ENCODE results near the gene FOSL2. TPM values are rescaled to one million over a fixed set of nuclear protein-coding genes. Genes with fewer than 3 reads are reported as not detected.

The FOSL2 gene
- total and polyA plus RNA-seq, 2 donors (not counting 1 experiment from before 2014, with no cell fraction given): 2.5 to 37.7 TPM

- Histone ChIP-seq H4K20me1 (ENCODE audit: control insufficient read depth, insufficient read depth, low read length, poor library complexity, severe bottlenecking) (no peaks in the 10 kb centered on the region), H3K27me3 (replicated peaks in 1 of 4; ENCODE audit: control extremely low read depth in 1 of 4, control insufficient read depth in 3 of 4, insufficient read depth in 4 of 4, low read length in 3 of 4) (peaks cover 0 to 3% (median 0%) of the 10 kb centered on the region in 4 experiments), H3K4me2 (replicated peaks; ENCODE audit: low read depth, low read length, poor library complexity, severe bottlenecking) (no peak overlapping the region), H3K4me1 (ENCODE audit: control insufficient read depth in 2 of 2, insufficient read depth in 2 of 2, low read length in 2 of 2) (no peaks in the 10 kb centered on the region), H3K79me2 (ENCODE audit: control insufficient read depth, insufficient read depth, low read length) (no peaks in the 10 kb centered on the region), H3K4me3 (ENCODE audit: control extremely low read depth in 1 of 5, extremely low read depth in 1 of 5, insufficient read depth in 1 of 5, low read depth in 2 of 5, low read length in 4 of 5) (no peak overlapping the region), H3K36me3 (replicated peaks in 1 of 2; ENCODE audit: control extremely low read depth in 1 of 2, control insufficient read depth in 1 of 2, extremely low read depth in 1 of 2, insufficient read depth in 2 of 2, low read length in 1 of 2) (no peaks in the 10 kb centered on the region), H2AFZ (ENCODE audit: insufficient read depth, low read depth, low read length, poor library complexity, severe bottlenecking) (no peak overlapping the region), H3K27ac (ENCODE audit: low read length in 2 of 2) (no peak overlapping the region), H3K9ac (ENCODE audit: low read length) (no peak overlapping the region), H3K9me3 (ENCODE audit: control extremely low read depth in 1 of 3, control insufficient read depth in 2 of 3, insufficient read depth in 1 of 3, low read length in 2 of 3) (peaks cover 0 to 3% (median 0%) of the 10 kb centered on the region in 3 donors)
- Mint-ChIP-seq H3K4me1 (no peaks in the 10 kb centered on the region), H3K9me3 (ENCODE audit: insufficient read depth) (no peaks in the 10 kb centered on the region), H3K27ac (no peak overlapping the region), H3K27me3 (no peaks in the 10 kb centered on the region), H3K4me3 (no peak overlapping the region)
- intact Hi-C loops (cut with micrococcal nuclease): no loop called here
- no peak for DNase-seq
- no peak for ATAC-seq (ENCODE audit: low read depth)
- WGBS (ENCODE audit: insufficient coverage): 100% methylated on average over 3 of the region's 5 CpGs
- CTCF ChIA-PET: no interaction called here
- TF ChIP-seq EZH2 (IDR thresholded peaks at IDR 0.05; ENCODE audit: borderline replicate concordance, insufficient read depth, low read depth, low read length, poor library complexity, severe bottlenecking): no peak
- no peak for TF ChIP-seq CTCF (IDR thresholded peaks at IDR 0.05)
- POLR2A ChIA-PET: interaction anchor here (0.6 kb wide), 1 partner anchor 12 kb away, joined by 3 read pairs; no protein-coding TSS in a partner anchor
These were observed 40.6 kb upstream of the FOSL2 start for GRCh38 chr2:28352104-28352503.

GRCh38 chr2:28352610-28353195, 40.0 kb upstream of the FOSL2 start:
- H3K27me3 Mint-ChIP-seq: no peaks in the 10 kb centered on the region
- H3K4me1 ChIP-seq (ENCODE audit: control insufficient read depth in 2 of 2, insufficient read depth in 2 of 2, low read length in 2 of 2): no peaks in the 10 kb centered on the region
- H3K4me3 Mint-ChIP-seq: no peak overlapping the region
- no peak overlapping the region for H3K4me3 ChIP-seq (ENCODE audit: control extremely low read depth in 1 of 5, extremely low read depth in 1 of 5, insufficient read depth in 1 of 5, low read depth in 2 of 5, low read length in 4 of 5)
- TF ChIP-seq CTCF (IDR thresholded peaks at IDR 0.05) (no peak), EZH2 (IDR thresholded peaks at IDR 0.05; ENCODE audit: borderline replicate concordance, insufficient read depth, low read depth, low read length, poor library complexity, severe bottlenecking) (no peak)
- no peaks in the 10 kb centered on the region for H3K4me1 Mint-ChIP-seq
- H4K20me1 ChIP-seq (ENCODE audit: control insufficient read depth, insufficient read depth, low read length, poor library complexity, severe bottlenecking): no peaks in the 10 kb centered on the region
- H3K27ac Mint-ChIP-seq: no peak overlapping the region
- H3K27me3 ChIP-seq (replicated peaks in 1 of 4; ENCODE audit: control extremely low read depth in 1 of 4, control insufficient read depth in 3 of 4, insufficient read depth in 4 of 4, low read length in 3 of 4): peaks cover 0 to under 1% (median 0%) of the 10 kb centered on the region in 4 experiments
- ATAC-seq (ENCODE audit: low read depth) (no peak), DNase-seq (no peak)
- no peak overlapping the region for H3K4me2 ChIP-seq (replicated peaks; ENCODE audit: low read depth, low read length, poor library complexity, severe bottlenecking)
- H3K79me2 ChIP-seq (ENCODE audit: control insufficient read depth, insufficient read depth, low read length): no peaks in the 10 kb centered on the region
- H3K9me3 ChIP-seq (ENCODE audit: control extremely low read depth in 1 of 3, control insufficient read depth in 2 of 3, insufficient read depth in 1 of 3, low read length in 2 of 3): peaks cover 0 to 3% (median 0%) of the 10 kb centered on the region in 3 donors
- ChIA-PET POLR2A (no interaction called here), CTCF (no interaction called here)
- intact Hi-C loops (cut with micrococcal nuclease): no loop called here
- H3K9ac ChIP-seq (ENCODE audit: low read length): no peak overlapping the region
- H3K9me3 Mint-ChIP-seq (ENCODE audit: insufficient read depth): no peaks in the 10 kb centered on the region
- 88% methylated on average over 16 of the region's 16 CpGs for WGBS (ENCODE audit: insufficient coverage)
- no peak overlapping the region for H2AFZ ChIP-seq (ENCODE audit: insufficient read depth, low read depth, low read length, poor library complexity, severe bottlenecking)
- no peak overlapping the region for H3K27ac ChIP-seq (ENCODE audit: low read length in 2 of 2)
- H3K36me3 ChIP-seq (replicated peaks in 1 of 2; ENCODE audit: control extremely low read depth in 1 of 2, control insufficient read depth in 1 of 2, extremely low read depth in 1 of 2, insufficient read depth in 2 of 2, low read length in 1 of 2): no peaks in the 10 kb centered on the region
